DMS53 treated with DMSO at 0.1 percent for 48 hours (cell line): ENCODE measurements around the gene NRN1.
"Not testable (repeated sequence)": the region's sequence is repeated elsewhere in the genome, so short reads cannot be mapped to it uniquely, and the experiment has no call there.

Source experiments
- DNase-seq: peaks from one replicate; lab custom pipeline; 2025; ENCODE audit not compliant: unreplicated experiment; lab: John Stamatoyannopoulos, UW

NRN1 gene, protein sequence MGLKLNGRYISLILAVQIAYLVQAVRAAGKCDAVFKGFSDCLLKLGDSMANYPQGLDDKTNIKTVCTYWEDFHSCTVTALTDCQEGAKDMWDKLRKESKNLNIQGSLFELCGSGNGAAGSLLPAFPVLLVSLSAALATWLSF

DNA sequence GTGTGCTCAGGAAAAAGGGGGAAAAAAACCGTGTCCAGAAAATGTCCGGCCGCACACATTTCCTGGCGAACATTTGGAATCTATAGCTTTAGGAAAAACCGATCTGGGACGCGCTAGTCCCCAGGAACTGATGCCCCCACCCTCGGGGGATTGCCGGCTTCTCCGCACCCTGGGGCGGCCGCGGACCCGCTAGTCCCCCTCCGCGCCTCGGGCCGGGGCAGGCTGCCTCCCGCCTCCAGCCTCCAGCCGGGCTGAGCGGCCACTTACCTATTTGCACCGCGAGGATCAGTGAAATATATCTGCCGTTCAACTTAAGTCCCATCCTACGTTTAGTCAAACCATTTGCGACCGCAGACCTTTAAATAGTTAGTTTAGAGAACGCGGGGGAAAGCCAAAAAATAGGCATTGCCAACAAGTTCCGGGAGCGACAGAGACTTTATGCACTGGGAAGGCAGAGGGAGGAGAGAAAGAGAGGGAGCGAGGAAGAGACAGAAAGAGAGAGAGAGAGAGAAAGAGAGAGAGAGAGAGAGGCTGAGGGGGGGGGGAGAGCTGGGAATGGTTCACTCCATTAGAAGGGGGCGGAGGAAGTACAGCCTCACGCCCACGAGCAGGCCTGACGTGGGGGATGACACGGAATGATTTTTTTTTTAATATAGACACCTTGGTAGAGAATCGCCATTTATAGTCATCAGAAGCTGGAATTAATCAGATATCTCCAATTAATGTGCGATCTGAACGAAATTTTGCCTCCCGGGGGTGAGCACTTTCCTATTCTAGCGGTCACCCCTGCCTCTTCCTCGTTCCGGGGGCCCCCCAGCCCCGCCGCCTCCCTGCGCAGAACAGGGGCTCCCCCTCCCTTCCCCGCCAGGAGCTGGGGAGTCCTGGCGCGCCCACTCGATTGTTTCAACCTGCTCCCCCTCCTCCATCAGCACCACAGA, at the start of gene NRN1:
TSS of gene NRN1 (minus strand) at position 498 of the 938 bp plus-strand sequence. CDS start at position 322, 176 bp downstream.
- DNase-seq = peak; percentile 66

DNA sequence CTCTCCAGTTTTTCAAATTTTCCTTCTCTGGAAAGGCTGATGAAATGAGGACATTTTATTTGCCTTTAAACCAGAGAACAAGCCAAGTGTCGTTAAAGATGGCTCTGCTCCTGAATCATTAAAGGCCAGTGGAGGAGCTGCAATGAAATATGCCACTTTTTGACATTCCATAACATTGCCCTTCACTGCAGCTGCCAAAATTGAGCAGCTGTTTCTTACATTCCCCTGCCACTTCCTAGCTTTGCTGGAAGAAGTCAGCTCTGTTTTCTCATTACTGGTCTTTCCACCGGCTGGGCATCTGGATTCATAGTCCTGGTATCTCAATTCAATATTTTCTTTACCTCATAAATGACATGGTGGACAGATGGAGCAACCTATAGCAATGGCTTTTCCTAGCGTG, 45.5 kb upstream of the NRN1 start:
- no peak for DNase-seq

DNA sequence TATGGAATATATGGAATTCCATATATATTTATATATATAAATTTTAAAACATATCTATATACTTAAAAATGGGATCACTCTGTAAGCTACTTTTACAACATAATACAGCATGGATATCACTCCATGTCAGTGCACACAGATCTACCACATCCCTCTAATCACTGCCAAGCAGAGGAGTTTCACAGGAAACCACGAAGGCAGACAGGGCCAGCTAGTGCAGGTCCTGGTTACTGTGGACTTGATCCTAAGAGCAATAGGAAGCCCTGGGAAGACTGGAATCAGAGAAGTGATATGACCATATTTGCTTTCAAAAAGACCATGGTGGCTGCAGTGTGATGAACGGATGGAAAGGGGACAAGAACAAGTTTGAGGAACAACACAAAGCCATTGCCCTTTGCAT, 40.0 kb upstream of the NRN1 start:
- no peak for DNase-seq

DNA sequence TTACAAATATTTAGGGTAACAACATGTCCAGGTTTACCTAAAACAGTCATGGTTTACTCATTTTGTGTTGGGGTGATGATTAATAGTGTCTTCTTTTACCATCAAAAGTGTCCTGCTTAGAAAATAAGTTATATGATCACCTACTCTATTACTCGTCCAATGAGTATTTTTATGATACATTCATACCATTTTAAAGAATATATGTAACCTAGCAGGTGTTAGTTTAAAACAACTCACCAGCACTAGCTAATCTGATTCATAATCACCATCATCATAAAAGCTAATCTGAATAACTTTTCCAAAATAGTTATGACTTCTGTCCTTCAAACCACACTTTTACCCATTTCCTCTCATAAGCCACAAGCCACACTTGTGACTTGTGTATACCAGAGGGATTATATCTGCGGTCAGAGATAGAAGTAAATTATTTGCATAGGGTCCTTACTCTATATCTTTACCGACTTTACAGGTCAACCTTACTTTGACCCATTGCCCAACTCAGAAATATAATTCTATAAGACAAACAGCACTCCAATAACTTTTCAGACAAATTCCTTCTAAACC, 33.3 kb upstream of the NRN1 start:
- no peak for DNase-seq

DNA sequence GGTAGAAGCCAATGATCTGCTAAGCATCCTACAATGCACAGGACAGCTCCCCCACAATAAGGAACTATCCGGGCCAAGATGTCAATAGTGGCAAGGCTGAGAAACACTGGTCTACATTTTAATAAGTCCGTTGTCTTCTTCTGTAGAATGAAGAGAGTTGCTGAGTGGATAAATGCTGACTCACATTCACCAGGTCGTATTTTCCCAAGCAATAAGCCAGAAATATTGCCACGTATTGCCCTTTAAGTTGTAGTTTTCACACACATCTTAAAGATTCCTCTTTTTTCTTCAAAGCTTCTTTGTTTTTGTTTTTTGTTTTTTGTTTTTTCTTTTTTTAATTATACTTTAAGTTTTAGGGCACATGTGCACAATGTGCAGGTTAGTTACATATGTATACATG, 30.5 kb upstream of the NRN1 start:
- no peak for DNase-seq

DNA sequence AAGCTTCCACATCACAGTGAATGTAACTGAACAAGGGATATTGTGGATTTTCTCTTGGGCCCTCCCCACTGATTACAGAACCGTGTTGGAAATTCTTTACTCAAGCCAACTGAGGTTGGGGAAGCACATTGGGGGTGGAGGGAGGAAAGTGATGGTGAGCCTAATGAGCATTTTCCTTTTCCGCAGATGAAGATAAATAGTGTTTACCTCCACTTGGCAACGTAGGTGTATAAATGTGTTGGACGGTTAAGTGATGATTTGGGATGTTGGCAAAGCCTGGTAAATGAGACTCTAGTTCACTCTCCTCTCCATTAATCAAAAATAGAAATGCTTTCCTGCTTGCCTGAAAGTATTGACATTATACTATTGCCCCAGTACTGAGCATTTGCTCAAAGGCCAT, 27.1 kb upstream of the NRN1 start:
- DNase-seq = no peak

DNA sequence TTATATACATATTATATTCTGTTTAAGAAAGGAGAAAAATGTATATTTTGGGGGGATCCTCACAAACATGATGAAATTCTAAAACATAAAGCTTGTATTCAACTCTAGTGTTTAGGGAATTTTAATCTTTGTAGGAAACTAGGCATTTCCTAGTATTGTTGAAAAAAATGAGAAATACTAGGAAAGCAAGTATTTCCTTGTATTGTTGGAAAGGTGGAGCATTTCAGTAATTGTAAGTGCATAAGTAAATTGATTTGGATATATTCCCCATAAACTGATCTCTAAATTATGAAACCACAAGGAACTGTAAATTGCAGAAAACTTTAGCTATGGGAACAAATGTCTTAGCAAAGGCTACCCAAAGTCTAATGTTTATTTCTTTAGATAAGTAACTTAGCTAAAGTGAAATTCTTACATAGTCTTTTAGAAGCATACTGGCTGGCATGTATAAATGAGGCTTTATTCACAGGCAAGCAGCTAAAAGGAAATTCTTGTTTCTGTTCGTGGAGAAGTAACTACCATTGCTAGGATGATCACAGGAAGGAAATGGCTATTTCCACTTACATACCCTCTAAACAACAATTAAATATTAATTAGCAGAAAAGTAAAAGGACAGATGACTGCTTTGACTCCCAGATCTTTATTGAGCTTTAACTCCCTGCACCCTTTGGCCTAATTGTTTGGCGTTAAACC, 19.9 kb upstream of the NRN1 start:
- DNase-seq = no peak

DNA sequence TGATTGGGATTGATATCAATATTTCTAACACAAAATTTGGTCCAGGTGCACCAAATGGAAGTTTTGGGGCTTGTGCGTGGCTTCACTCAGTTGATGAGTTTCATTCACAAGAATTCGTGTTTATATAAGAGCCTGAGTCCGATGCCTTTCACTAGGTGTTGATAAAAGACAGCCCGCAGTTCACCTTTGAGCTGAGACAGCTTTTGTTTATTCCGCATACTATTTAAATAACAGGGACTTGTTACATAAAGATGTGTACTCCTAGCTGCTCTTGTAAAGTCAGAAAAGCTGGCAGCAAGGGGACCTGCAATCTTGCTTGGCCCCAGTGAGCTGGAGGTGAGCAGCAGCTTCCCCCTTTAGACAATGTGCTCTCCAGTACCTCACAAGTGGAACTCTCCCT, 19.0 kb upstream of the NRN1 start:
- DNase-seq = no peak

DNA sequence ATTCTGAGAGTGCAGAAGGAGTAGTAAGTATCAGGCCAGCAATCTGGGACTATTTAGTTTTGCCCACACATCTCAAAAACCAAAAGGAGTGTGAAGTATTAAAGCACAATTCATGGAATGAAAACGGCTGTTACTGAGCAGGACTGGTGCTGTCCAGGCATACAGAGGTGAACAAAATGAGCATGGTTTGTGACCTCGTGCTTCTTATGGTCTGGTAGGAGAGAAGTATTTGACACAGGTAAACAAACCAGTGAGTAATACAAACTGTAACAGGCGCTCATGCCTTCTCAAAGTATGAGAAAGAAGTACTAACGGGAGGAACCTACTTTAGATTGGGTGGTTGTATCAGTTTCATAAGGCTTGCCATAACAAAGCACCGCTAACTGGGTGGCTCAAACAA, 17.5 kb upstream of the NRN1 start:
- no peak for DNase-seq

DNA sequence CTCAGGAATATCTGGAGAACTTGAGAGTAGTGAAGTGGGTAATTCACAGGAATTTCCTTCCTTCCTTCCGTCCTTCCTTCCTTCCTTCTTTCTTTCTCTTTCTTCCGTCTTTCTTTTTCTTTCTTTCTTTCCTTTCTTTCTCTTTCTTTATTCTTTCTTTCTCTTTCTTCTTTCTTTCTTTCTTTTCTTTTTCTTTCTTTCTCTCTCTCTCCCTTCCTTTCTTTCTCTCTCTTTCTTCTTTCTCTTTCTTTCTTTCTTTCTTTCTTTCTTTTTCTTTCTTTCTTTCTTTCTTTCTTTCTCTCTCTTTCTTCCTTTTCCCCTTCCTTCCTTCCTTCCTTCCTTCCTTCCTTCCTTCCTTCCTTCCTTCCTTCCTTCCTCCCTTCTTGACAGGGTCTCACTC, 16.1 kb upstream of the NRN1 start:
- not testable (repeated sequence) for DNase-seq

DNA sequence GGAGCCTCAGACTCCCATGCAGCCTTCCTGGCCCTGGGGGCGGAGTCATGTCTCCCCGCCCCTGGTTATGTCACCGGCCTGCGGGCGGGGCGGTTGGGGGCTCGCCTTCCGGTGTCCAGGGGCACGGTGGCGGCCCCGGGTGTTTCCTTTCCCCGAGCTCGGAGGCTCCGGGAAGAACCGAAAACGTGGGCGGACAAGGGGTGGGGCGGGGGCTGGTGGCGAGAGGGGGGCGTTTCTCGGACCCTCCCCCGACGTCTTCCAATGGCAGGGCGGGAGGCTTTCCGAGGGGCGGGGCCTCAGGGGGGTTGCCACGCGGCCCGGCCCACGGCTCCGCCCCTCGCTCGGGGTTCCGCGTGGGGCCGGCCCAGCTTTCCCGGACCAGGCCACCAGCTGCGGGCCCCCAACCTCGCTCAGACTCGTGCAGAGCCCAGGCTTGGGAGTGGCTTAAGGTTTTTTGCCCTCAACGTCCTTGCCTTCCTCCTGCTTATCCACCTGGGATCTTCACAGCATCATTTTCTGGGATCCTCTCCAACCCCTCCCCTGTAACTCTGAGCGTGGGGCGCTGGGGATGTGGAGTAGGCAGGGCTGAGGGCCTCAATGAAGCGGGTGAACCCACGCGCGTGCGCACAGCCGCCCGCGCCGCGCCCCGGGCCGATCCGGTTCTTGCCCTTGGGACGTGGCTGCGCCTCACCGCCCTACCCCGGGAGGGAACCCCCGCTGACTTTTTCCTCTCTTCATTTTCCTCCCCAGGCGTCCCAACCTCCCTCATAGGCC, 2.1 kb upstream of the NRN1 start:
- DNase-seq = peak; percentile 93

DNA sequence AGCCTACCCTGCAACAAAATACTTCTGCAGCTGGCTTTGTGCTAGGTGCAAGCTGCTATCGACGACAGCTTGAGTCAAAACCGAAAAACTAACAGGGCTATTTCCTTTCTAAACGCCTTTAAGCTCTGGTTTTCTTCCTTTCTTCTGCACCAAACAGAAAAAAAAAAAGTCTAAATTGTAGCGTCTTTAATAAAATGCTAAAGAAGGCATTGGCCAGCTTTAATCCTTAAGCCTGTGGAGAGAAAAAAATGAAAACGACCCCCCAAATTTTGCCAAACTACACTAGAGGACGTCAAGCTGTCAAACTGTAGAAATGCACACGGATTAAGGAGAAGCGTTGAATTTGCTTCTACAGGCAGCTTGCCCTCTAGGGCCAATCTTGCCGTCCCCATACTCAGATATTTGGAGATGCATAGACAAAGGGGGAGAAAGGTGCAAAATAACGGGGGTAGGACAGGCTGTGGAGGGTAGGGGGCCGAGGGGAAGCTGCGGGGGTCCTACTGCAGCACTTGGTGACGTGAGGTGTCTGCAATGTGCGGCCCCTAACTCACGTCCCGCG, 1.4 kb upstream of the NRN1 start:
- DNase-seq = no peak

DNA sequence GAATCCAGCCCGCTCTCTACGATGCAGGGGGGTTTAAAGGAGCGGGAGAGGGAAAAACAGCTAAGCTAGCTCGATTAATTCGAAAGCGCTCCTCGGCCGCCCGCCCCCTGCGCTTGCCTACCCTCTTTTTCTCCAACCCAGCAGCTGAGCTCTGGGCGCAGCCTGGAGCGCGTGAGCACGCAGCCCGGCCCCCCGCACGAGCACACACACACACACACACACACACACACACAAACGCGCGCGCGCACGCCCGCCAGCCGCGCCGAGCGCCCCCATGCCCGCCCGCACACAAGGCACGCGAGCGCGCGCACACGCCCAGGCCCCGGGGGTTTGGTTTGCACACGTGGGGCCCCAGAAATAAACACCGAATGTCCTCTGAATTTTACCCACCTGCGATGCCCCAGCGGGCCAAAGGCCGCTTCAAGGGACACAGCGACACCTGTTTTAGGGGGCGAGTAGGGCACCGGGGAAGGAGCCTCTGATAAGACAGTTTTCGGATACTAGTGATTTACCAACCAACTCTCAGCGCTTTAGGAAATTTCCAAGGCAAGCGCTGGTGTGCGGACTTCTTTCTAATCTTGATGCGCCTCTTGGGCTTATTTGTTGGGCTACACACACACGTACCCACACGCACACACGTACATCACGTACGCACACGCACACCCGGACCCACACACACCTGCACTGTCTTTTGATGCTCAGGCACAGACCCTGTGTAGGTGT, 802 bp upstream of the NRN1 start:
- DNase-seq = peak; percentile 71

DNA sequence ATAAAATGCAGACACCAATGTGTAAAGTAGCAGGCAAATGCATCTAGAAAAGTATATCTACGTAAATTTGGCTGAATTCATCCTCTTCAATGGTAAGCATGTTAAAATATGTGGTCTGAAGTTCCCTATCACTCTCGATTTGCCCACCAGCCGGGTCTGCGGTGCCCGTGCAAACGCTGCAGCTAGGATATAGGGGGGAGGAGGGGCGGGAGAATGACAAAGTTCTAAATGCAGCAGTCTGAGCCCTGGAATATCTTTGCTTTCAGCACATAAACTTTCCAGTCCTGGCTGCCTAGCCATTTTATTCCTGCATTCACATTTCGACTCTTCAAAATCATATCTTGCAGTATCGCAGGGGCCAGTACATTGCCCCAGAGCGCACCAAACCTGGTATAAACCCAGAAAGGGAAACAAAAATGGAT, 708 bp downstream of the NRN1 start:
- no peak for DNase-seq

DNA sequence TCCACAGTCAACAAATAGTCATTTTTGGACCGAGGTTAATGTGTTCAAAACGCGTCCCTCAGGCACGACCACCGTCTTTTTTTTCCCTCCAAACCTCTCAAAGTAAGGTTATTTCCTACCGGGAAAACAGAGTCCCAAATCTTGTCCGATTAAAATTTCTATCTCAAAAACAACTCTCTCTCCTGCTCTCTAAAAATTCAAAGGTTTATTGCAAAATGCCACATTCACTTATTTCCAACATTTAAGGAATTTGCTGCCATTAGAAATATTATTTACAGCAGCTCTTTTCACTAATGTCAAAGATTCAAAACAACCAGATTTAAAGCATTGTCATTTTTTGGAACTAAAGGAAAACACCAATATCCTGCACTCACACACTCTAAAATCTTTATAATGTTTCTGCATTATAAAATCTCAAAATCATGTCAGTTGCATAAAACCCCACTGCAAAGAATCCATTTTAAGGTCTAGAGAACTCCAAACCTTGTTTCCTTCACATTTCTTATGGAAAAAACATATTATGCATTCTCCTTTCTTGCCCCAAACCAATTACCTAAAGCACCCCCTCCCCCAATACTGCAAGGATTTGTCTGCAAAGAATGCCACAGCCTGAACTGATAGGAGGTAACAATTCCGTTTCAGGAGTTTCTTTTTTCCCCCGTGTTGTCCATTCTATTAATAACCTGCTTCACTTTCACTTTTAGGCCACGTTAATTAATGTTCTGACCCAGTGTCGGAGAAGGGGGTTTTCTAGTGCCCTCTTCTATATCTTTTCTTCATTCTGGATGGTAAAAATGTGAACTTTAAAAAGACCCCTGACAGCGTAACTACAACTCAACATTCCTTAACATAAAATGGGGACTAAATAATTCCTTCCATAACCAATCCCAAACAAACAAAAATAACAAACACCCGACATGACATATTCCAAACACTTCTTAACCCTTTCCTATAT, 1.4 kb downstream of the NRN1 start:
- peak; percentile 20 for DNase-seq

DNA sequence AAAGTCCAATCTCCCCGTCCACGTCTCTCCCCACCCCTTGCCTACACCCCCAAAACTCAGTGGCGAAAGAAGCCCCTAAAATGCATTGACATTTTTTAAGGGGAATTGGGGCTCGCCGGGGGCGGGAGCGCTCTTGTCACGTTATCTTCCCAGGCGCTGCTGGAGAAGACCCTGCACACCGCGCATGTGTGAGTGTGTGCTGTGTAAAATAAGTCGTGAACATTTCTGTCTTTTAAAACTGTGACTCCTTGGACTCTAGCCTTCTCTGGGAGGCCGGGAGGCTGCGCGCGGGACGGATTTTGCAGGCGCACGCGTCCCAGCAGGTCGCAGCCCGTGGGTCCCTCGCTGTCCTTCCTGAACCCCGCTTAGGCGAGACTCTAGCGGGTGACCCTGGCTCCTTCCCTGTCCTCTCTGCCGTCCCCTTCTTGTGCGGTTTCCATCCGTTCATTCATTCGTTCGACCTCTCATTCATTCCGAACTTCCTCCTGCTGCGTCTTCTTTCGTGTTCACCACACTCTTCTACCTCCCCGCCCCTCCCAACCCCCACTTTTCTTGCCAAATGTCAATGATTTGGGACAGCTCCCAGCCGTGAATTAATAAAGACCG, 2.2 kb downstream of the NRN1 start:
- DNase-seq = no peak

DNA sequence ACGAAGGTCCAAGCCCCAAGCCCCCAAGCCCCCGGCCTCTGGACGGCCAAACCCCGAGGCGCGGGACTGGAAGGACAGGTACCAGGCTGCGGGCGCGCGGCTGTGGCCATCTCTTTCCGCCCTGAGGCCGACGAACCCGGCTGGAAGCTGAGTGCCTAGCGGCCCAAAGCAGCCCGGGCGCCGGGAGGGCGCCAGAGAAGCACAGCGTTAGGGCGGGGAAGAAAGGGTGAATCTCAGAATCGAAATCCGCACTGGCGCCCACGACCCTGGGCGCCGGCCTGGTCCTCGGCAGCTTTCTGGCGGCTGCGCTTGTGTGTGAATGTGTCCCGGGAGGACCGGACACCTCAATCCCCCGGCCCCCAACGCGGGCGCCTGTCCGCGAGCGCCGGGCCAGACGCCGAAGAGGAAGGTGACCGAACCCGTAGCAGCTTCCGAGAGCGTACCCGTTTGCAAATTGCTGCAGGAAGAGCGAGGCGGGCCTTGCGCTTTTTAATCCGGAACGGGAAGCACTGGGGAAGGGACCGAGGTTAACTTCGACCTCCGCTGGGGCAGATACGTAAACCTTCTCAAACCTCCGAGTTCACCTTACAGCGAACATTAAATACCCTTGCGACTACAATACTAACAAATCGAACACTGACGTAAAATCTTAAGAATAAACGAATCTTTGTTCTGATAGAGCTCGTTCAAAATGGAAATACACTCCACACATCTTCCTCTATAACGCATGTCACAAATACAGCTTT, 2.9 kb downstream of the NRN1 start:
- no peak for DNase-seq
